ENCODE measurements around the gene FBXO46. TPM values are rescaled to one million over a fixed set of nuclear protein-coding genes. Genes with fewer than 3 reads are reported as not detected.

FBXO46 gene
- total and polyA plus RNA-seq, 2 donors, result 6.8 to 18.8 TPM

DNA sequence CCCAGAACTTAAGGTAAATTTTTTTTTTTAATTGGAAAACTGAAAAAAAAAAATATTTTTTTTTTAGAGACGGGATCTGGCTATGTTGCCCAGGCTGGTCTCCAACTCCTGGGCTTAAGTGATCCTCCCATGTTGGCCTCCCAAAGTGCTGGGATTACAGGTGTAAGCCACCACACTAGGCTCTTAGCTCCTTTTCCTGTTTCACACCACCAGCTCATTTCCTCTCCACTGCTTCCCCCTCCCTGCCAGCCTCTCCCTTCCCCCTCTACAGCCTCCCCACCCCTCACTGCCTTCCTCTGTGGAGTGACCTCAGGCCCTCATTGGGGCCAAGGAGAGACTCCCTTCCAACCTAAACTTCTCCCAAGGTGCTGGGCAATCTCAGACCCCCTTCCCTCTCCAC lies 66.9 kb downstream of the FBXO46 start:
- Histone ChIP-seq H3K27ac (ENCODE audit: low read depth in 1 of 2, low read length in 1 of 2) (no peak overlapping the region), H3K4me1 (ENCODE audit: control insufficient read depth in 2 of 2, insufficient read depth in 2 of 2, low read length in 2 of 2) (peaks cover 3 to 12% of the 10 kb centered on the region in 2 donors), H3K36me3 (ENCODE audit: control insufficient read depth in 2 of 2, insufficient read depth in 2 of 2, low read length in 1 of 2) (no peaks in the 10 kb centered on the region), H3K27me3 (ENCODE audit: control insufficient read depth in 2 of 2, insufficient read depth in 1 of 2, low read length in 1 of 2) (peaks cover 19 to 51% of the 10 kb centered on the region in 2 donors), H3K9me3 (ENCODE audit: control insufficient read depth in 2 of 2, insufficient read depth in 1 of 2, low read length in 1 of 2) (no peaks in the 10 kb centered on the region), H3K4me3 (ENCODE audit: low read length in 2 of 2) (no peak overlapping the region)
- DNase-seq (ENCODE audit: low read depth in 6 of 9, low spot score in 9 of 9), result no peak
- WGBS, result 100% methylated on average over 1 of the region's 1 CpG

DNA sequence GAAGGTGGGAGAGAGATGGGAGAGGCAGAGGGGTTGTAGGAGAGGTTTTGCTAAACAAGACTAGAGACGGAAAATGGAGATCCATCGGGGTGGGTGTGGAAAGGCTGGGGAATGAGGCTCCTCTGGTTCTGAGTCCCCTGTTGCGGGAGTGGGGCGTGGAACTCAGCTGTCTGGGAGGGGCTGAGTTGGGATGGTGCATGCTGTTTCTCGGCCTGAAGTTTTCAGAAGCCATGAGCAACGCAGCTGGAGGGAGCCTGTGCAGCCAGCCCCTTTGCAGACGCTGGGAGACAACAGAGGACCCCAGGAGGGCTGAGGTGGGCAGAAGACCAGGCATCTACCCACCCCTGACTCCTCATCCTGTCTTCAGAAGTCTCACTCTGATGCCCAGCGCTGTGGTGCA lies 70.1 kb downstream of the FBXO46 start:
- 60% methylated on average over 8 of the region's 8 CpGs for WGBS
- peaks cover 0 to 35% of the 10 kb centered on the region in 2 donors for H3K27me3 ChIP-seq (ENCODE audit: control insufficient read depth in 2 of 2, insufficient read depth in 1 of 2, low read length in 1 of 2)

More for the DNA sequence above, 70.1 kb downstream of the FBXO46 start:
- no peak for DNase-seq (ENCODE audit: low read depth in 6 of 9, low spot score in 9 of 9)
- H3K4me3 ChIP-seq (ENCODE audit: low read length in 2 of 2), result no peak overlapping the region
- H3K27ac ChIP-seq (ENCODE audit: low read depth in 1 of 2, low read length in 1 of 2), result no peak overlapping the region
- H3K4me1 ChIP-seq (ENCODE audit: control insufficient read depth in 2 of 2, insufficient read depth in 2 of 2, low read length in 2 of 2), result no peaks in the 10 kb centered on the region
- no peaks in the 10 kb centered on the region for H3K9me3 ChIP-seq (ENCODE audit: control insufficient read depth in 2 of 2, insufficient read depth in 1 of 2, low read length in 1 of 2)
- no peaks in the 10 kb centered on the region for H3K36me3 ChIP-seq (ENCODE audit: control insufficient read depth in 2 of 2, insufficient read depth in 2 of 2, low read length in 1 of 2)

Other genes with a start within 250 kb of the FBXO46 start
- 1.6 TPM for gene RTN2, start 233.8 kb downstream of the FBXO46 start, total RNA-seq
- 5.0 TPM for gene RTN2, start 233.8 kb downstream of the FBXO46 start, polyA plus RNA-seq
- 4.8 TPM for gene PPM1N, start 232.5 kb downstream of the FBXO46 start, total RNA-seq
- 4.0 TPM for gene PPM1N, start 232.5 kb downstream of the FBXO46 start, polyA plus RNA-seq
- gene VASP, start 223.4 kb downstream of the FBXO46 start, total RNA-seq, result 61.2 TPM
- gene VASP, start 223.4 kb downstream of the FBXO46 start, polyA plus RNA-seq, result 138 TPM
- 3.4 TPM for gene OPA3, start 146.1 kb downstream of the FBXO46 start, total RNA-seq
- 7.4 TPM for gene OPA3, start 146.1 kb downstream of the FBXO46 start, polyA plus RNA-seq
- 0.09 TPM for gene GPR4, start 128.7 kb downstream of the FBXO46 start, total RNA-seq
- 1.3 TPM for gene GPR4, start 128.7 kb downstream of the FBXO46 start, polyA plus RNA-seq
- 19.3 TPM for gene EML2, start 91.5 kb downstream of the FBXO46 start, total RNA-seq
- 55.2 TPM for gene EML2, start 91.5 kb downstream of the FBXO46 start, polyA plus RNA-seq
- gene GIPR, start 62.7 kb downstream of the FBXO46 start, total RNA-seq, result 0.14 TPM
- gene GIPR, start 62.7 kb downstream of the FBXO46 start, polyA plus RNA-seq, result 1.6 TPM
- 711 TPM for gene SNRPD2, start 38.9 kb downstream of the FBXO46 start, total RNA-seq
- 395 TPM for gene SNRPD2, start 38.9 kb downstream of the FBXO46 start, polyA plus RNA-seq
- 3.1 TPM for gene QPCTL, start 38.2 kb downstream of the FBXO46 start, total RNA-seq
- 8.2 TPM for gene QPCTL, start 38.2 kb downstream of the FBXO46 start, polyA plus RNA-seq
- gene MEIOSIN, start 2.5 kb upstream of the FBXO46 start, total RNA-seq, result not detected
- gene MEIOSIN, start 2.5 kb upstream of the FBXO46 start, polyA plus RNA-seq, result 0.02 TPM
- 1.7 TPM for gene SIX5, start 38.4 kb upstream of the FBXO46 start, total RNA-seq
- 7.0 TPM for gene SIX5, start 38.4 kb upstream of the FBXO46 start, polyA plus RNA-seq
- gene DMPK, start 51.6 kb upstream of the FBXO46 start, total RNA-seq, result 3.9 TPM
- 59.4 TPM for gene DMPK, start 51.6 kb upstream of the FBXO46 start, polyA plus RNA-seq
- 12.4 TPM for gene DMWD, start 61.9 kb upstream of the FBXO46 start, total RNA-seq
- 18.1 TPM for gene DMWD, start 61.9 kb upstream of the FBXO46 start, polyA plus RNA-seq
- not detected for gene RSPH6A, start 84.4 kb upstream of the FBXO46 start, total RNA-seq
- gene RSPH6A, start 84.4 kb upstream of the FBXO46 start, polyA plus RNA-seq, result 0.14 TPM
- gene SYMPK, start 132.3 kb upstream of the FBXO46 start, total RNA-seq, result 24.5 TPM
- 151 TPM for gene SYMPK, start 132.3 kb upstream of the FBXO46 start, polyA plus RNA-seq
- gene FOXA3, start 133.4 kb upstream of the FBXO46 start, total RNA-seq, result 0.05 TPM
- 0.23 TPM for gene FOXA3, start 133.4 kb upstream of the FBXO46 start, polyA plus RNA-seq
- gene IRF2BP1, start 155.2 kb upstream of the FBXO46 start, total RNA-seq, result 19.3 TPM
- 12.3 TPM for gene IRF2BP1, start 155.2 kb upstream of the FBXO46 start, polyA plus RNA-seq
- gene MYPOP, start 171.7 kb upstream of the FBXO46 start, total RNA-seq, result 1.8 TPM
- gene MYPOP, start 171.7 kb upstream of the FBXO46 start, polyA plus RNA-seq, result 9.1 TPM
- not detected for gene NANOS2, start 183.9 kb upstream of the FBXO46 start, total RNA-seq
- gene NANOS2, start 183.9 kb upstream of the FBXO46 start, polyA plus RNA-seq, result 0.07 TPM
- gene NOVA2, start 243.0 kb upstream of the FBXO46 start, total RNA-seq, result 0.09 TPM
- 1.0 TPM for gene NOVA2, start 243.0 kb upstream of the FBXO46 start, polyA plus RNA-seq

Measured in thymus (tissue), 11 donors.